K562 (cell line): Measurements from ENCODE around the gene NOX5. TPM values are rescaled to one million over a fixed set of nuclear protein-coding genes. Genes with fewer than 3 reads are reported as not detected.
"Not testable (repeated sequence)": the region's sequence is repeated elsewhere in the genome, so short reads cannot be mapped to it uniquely, and the experiment has no call there.

Experiments used
- ATAC-seq: fragments of 200-7000 bp; cut with Tn5 transposase; 3 replicates; pipeline ENCODE4 v1.9.1; 2020; ENCODE audit warnings: moderate library complexity
- BruUV-seq: library from RNA; stranded (reverse); fragments of 400-500 nt; replicated peaks from 2 replicates; lab custom pipeline; 2021; lab: Mats Ljungman, UMichigan
- CTCF ChIA-PET: fragments of 300-600 bp; formaldehyde crosslinking; extraction: SDS; loops from one replicate; lab custom pipeline; 2021; ENCODE audit warnings: low intra/inter-chr PET ratio; lab: Yijun Ruan, JAX
- POLR2A ChIA-PET: fragments of 300-600, 350-650 bp; sonication (Branson Sonifier 250); formaldehyde crosslinking; extraction: SDS; loops from one replicate; lab custom pipeline; 2021; ENCODE audit warnings: antibody characterized with exemption, inconsistent platforms; lab: Yijun Ruan, JAX
- DNase-seq, 4 experiments: peaks; one replicate each; pipeline versions ENCODE4 v3.0.0 to v3.0.0-alpha.2; 2011 to 2018; ENCODE audit warnings: low spot score in 3 of 4, mixed read lengths in 3 of 4; ENCODE audit errors: extremely low read depth in 1 of 4
- FAIRE-seq: peaks from 2 replicates; lab custom pipeline; 2011; peaks lifted over from hg19 to GRCh38; lab: Jason Lieb, UNC
- H2AFZ ChIP-seq: 2 replicates; pipeline ENCODE4 v1.6.0; 2011; ENCODE audit warnings: low read depth, low read length, control low read depth, inconsistent platforms
- H3K27ac ChIP-seq: fragments of 200-600 bp; 3 replicates; pipeline ENCODE4 v1.8.0; 2011; ENCODE audit warnings: low read depth, mild to moderate bottlenecking, control low read depth, inconsistent platforms, low read length, moderate library complexity, mixed read lengths; ENCODE audit errors: extremely low read depth
- H3K27me3 ChIP-seq, 2 experiments: fragments of 300-600 bp in 1 of 2; 2 replicates in 1 of 2; 3 replicates in 1 of 2; pipeline versions ENCODE4 v1.6.0 to v1.8.0; 2011; ENCODE audit warnings: inconsistent platforms in 2 of 2, low read length in 2 of 2, mild to moderate bottlenecking in 1 of 2, mixed read lengths in 1 of 2, moderate library complexity in 1 of 2; ENCODE audit not compliant: control insufficient read depth in 2 of 2, insufficient read depth in 2 of 2
- H3K36me3 ChIP-seq: fragments of 300-600 bp; 3 replicates; pipeline ENCODE4 v1.8.0; 2011; ENCODE audit warnings: mild to moderate bottlenecking, low read length, inconsistent platforms; ENCODE audit not compliant: control insufficient read depth, insufficient read depth
- H3K4me1 ChIP-seq, 2 experiments: fragments of 200-600 bp in 1 of 2; replicated peaks in 1 of 2; 2 replicates in 1 of 2; 3 replicates in 1 of 2; pipeline versions ENCODE4 v1.5.1 to v1.8.0; 2011; ENCODE audit warnings: inconsistent platforms in 2 of 2, low read length in 2 of 2, mild to moderate bottlenecking in 1 of 2, mixed read lengths in 1 of 2, moderate library complexity in 1 of 2; ENCODE audit not compliant: control insufficient read depth in 2 of 2, insufficient read depth in 2 of 2
- H3K4me2 ChIP-seq: 2 replicates; pipeline ENCODE4 v1.6.1; 2011; ENCODE audit warnings: low read length, control low read depth, inconsistent platforms, mixed read lengths; ENCODE audit not compliant: insufficient read depth
- H3K4me3 ChIP-seq: fragments of 200-600 bp; sonication (generic), shearing (Covaris generic); 2 replicates; pipeline ENCODE4 v1.5.1; 2016; ENCODE audit warnings: control low read depth, inconsistent platforms
- H3K79me2 ChIP-seq: fragments of 200-600 bp; 3 replicates; pipeline ENCODE4 v1.8.0; 2011; ENCODE audit warnings: low read length, inconsistent platforms; ENCODE audit not compliant: control insufficient read depth, insufficient read depth
- H3K9ac ChIP-seq, 2 experiments: 2 replicates each; pipeline versions ENCODE4 v1.6.0 to v1.6.1; 2011; ENCODE audit warnings: low read depth in 2 of 2, low read length in 2 of 2, control low read depth in 1 of 2, inconsistent platforms in 1 of 2, mild to moderate bottlenecking in 1 of 2, mixed read lengths in 1 of 2; ENCODE audit not compliant: insufficient read depth in 1 of 2
- H3K9me1 ChIP-seq: one replicate; pipeline ENCODE4 v1.6.0; 2011; ENCODE audit warnings: inconsistent platforms, mild to moderate bottlenecking, low read length, moderate library complexity; ENCODE audit not compliant: control insufficient read depth, insufficient read depth
- H3K9me3 ChIP-seq: replicated peaks from 2 replicates; pipeline ENCODE4 v1.5.1; 2011; ENCODE audit warnings: low read depth, low read length, inconsistent platforms; ENCODE audit not compliant: control insufficient read depth, insufficient read depth
- H4K20me1 ChIP-seq: replicated peaks from 2 replicates; pipeline ENCODE4 v1.6.1; 2011; ENCODE audit warnings: low read length, inconsistent platforms, mixed read lengths; ENCODE audit not compliant: control insufficient read depth, insufficient read depth
- BCOR ChIP-seq: fragments of 450-650 bp; IDR thresholded peaks from 2 replicates; pipeline ENCODE4 v1.6.1; 2016
- CBX3 ChIP-seq, 2 experiments: IDR thresholded peaks; 1 replicate in 1 of 2; 2 replicates in 1 of 2; pipeline ENCODE4 v1.6.1; 2012; ENCODE audit warnings: inconsistent platforms in 2 of 2, low read length in 2 of 2, borderline replicate concordance in 1 of 2, control low read depth in 1 of 2
- CEBPB ChIP-seq: fragments of 450-650 bp; IDR thresholded peaks from 2 replicates; pipeline ENCODE4 v1.6.1; 2016; ENCODE audit warnings: missing genetic modification characterization, missing compliant biosample characterization
- FOXK1 ChIP-seq: sonication (generic); formaldehyde crosslinking; IDR thresholded peaks from 2 replicates; pipeline ENCODE4 v1.8.0; 2022; ENCODE audit warnings: missing genetic modification reagents, mild to moderate bottlenecking, borderline replicate concordance
- GMEB1 ChIP-seq: fragments of 250-450 bp; sonication (Bioruptor Pico); IDR thresholded peaks from 2 replicates; pipeline ENCODE4 v1.4.0; 2020; ENCODE audit warnings: mild to moderate bottlenecking
- JUND ChIP-seq, 2 experiments: IDR thresholded peaks; 2 replicates in 1 of 2; 3 replicates in 1 of 2; pipeline ENCODE4 v1.6.1; 2011; ENCODE audit warnings: borderline replicate concordance in 2 of 2, low read depth in 2 of 2, low read length in 2 of 2, improper control_type of control experiment in 1 of 2, missing biosample characterization in 1 of 2, missing genetic modification characterization in 1 of 2, missing genetic modification reagents in 1 of 2
- NFIX ChIP-seq: fragments of 250-450 bp; sonication (Bioruptor Pico); IDR thresholded peaks from 2 replicates; pipeline ENCODE4 v1.4.0; 2020; ENCODE audit warnings: low read depth, mild to moderate bottlenecking, moderate library complexity
- NR2C1 ChIP-seq, 2 experiments: fragments of 450-650 bp; IDR thresholded peaks; 2 replicates each; pipeline ENCODE4 v1.6.1; 2017; ENCODE audit warnings: mild to moderate bottlenecking in 2 of 2, antibody characterized with exemption in 1 of 2, inconsistent platforms in 1 of 2, missing compliant biosample characterization in 1 of 2, missing genetic modification characterization in 1 of 2
- SRF ChIP-seq, 2 experiments: fragments of 250-450, 450-650 bp in 1 of 2; sonication (Bioruptor Pico) in 1 of 2; sonication (generic) in 1 of 2; formaldehyde crosslinking; IDR thresholded peaks; 2 replicates each; pipeline versions ENCODE4 v1.5.0 to v1.5.1; 2020 to 2022; ENCODE audit warnings: mild to moderate bottlenecking in 1 of 2, missing genetic modification reagents in 1 of 2
- TAF1 ChIP-seq: IDR thresholded peaks from 2 replicates; pipeline ENCODE4 v1.6.1; 2011; ENCODE audit warnings: mild to moderate bottlenecking, low read length, moderate library complexity; ENCODE audit not compliant: insufficient read depth, control insufficient read depth, severe bottlenecking; ENCODE audit errors: extremely low read depth
- THRAP3 ChIP-seq: fragments of 450-650 bp; IDR thresholded peaks from 2 replicates; pipeline ENCODE4 v1.6.1; 2016; ENCODE audit warnings: mild to moderate bottlenecking, inconsistent platforms, borderline replicate concordance
- TRIM24 ChIP-seq, 2 experiments: fragments of 450-650 bp; IDR thresholded peaks; 2 replicates each; pipeline ENCODE4 v1.6.1; 2016
- TRIM28 ChIP-seq: fragments of 450-650 bp; IDR thresholded peaks from 2 replicates; pipeline ENCODE4 v1.6.1; 2017
- ZKSCAN3 ChIP-seq: fragments of 250-450 bp; sonication (Bioruptor Pico); IDR thresholded peaks from 2 replicates; pipeline ENCODE4 v1.4.0; 2020
- ZNF3 ChIP-seq: fragments of 250-450 bp; sonication (Bioruptor Pico); IDR thresholded peaks from 2 replicates; pipeline ENCODE4 v1.5.0; 2021; ENCODE audit warnings: mild to moderate bottlenecking, moderate library complexity
- WGBS: fragments of 100-300 bp; shearing (Covaris generic); methylation state at CpG from one replicate; pipeline ENCODE4 v1.1.6; 2016; ENCODE audit warnings: low coverage, mixed read lengths; ENCODE audit not compliant: insufficient coverage; ENCODE audit errors: missing lambda C conversion rate; 5-methylcytosine and 5-hydroxymethylcytosine counted together
- in situ Hi-C: fragments of 300-500 bp; cut with MboI; formaldehyde crosslinking; loops from 4 replicates; pipeline ENCODE4 v1.15.0; 2018; ENCODE audit warnings: inconsistent platforms, mixed read lengths
- intact Hi-C: fragments of 100-400 bp; cut with micrococcal nuclease; formaldehyde crosslinking; loops from 2 replicates; pipeline ENCODE4 v1.14.2; 2022
- polyA plus RNA-seq, 8 experiments: library from polyadenylated mRNA; depleted of rRNA in 4 of 8; stranded (reverse) in 5 of 8; unstranded in 3 of 8; fragments of >200 nt; fragmentation: Nextera tagmentation in 2 of 8; fragmentation: Illumina TruSeq in 1 of 8; extraction: Ambion mirVana in 2 of 8; extraction: Trizol in 1 of 8; gene quantifications; 2 replicates each; pipeline versions ENCODE4 v1.2.1 to v1.2.3, GENCODE V29; 2011 to 2014; ENCODE audit warnings: inconsistent platforms in 1 of 8, missing spikeins in 1 of 8
- total RNA-seq, 7 experiments: library from RNA; depleted of rRNA in 6 of 7; stranded (reverse); fragments of >200 nt in 6 of 7; fragmentation: Illumina TruSeq in 2 of 7; extraction: Trizol in 2 of 7; gene quantifications; 2 replicates each; pipeline versions ENCODE4 v1.2.1 to v1.2.3, GENCODE V29; 2011 to 2021; ENCODE audit warnings: low replicate concordance in 1 of 7

The NOX5 gene
- total and polyA plus RNA-seq, 9 of the 15 experiments (the other 6 are each of a cell fraction or from before 2014, with no cell fraction given), result 0.01 TPM; not detected in 8

GRCh38 chr15:68977426-68977825 is 37.1 kb upstream of the NOX5 start:
- DNase-seq, H3K4me3 ChIP-seq, H3K4me1 ChIP-seq, ATAC-seq, H4K20me1 ChIP-seq, intact Hi-C loops, in situ Hi-C loops, CTCF ChIA-PET, POLR2A ChIA-PET, H3K4me2 ChIP-seq, H3K9me1 ChIP-seq, H3K79me2 ChIP-seq, H3K27ac ChIP-seq, H3K27me3 ChIP-seq, H3K9ac ChIP-seq, FAIRE-seq, BruUV-seq, H2AFZ ChIP-seq, H3K36me3 ChIP-seq, H3K9me3 ChIP-seq: not testable (repeated sequence)
- TF ChIP-seq TRIM28 (peak; percentile 76), TRIM24 (IDR thresholded peaks at IDR 0.05) (peak in 1 of 2 experiments; percentile 12; a peak in 1 of 4 replicates), CBX3 (IDR thresholded peaks at IDR 0.05; ENCODE audit: borderline replicate concordance in 1 of 2, low read length in 2 of 2) (peak in 1 of 2 experiments; percentile 78; a peak in 2 of 3 replicates)
- WGBS, result 34% methylated on average over 10 of the region's 10 CpGs

- no peaks in the 10 kb centered on the region for H3K27me3 ChIP-seq
- intact Hi-C loops (no loop called here), in situ Hi-C loops (no loop called here)
- no TSS peak for BruUV-seq
- H4K20me1 ChIP-seq, result no peaks in the 10 kb centered on the region
- ATAC-seq, result no peak
- no peak overlapping the region for H3K4me2 ChIP-seq
- no peaks in the 10 kb centered on the region for H3K79me2 ChIP-seq
- no peaks in the 10 kb centered on the region for H3K36me3 ChIP-seq
- POLR2A ChIA-PET, result no interaction called here
- no peak for DNase-seq
- CTCF ChIA-PET, result no interaction called here
- no peak overlapping the region for H3K9ac ChIP-seq
- WGBS, result 4% methylated on average over 3 of the region's 3 CpGs
- H3K4me3 ChIP-seq, result no peak overlapping the region
- H3K9me3 ChIP-seq, result 0 out of 2 replicates have a peak, but pooled peaks cover 6% of the 10 kb centered on the region
- H3K9me1 ChIP-seq, result no peaks in the 10 kb centered on the region
- H3K4me1 ChIP-seq, result peaks cover 9 to 12% of the 10 kb centered on the region in 2 experiments; a peak in 4 of 5 replicates
- no peak overlapping the region for H3K27ac ChIP-seq
- no peak for FAIRE-seq
- no peak overlapping the region for H2AFZ ChIP-seq
- TF ChIP-seq ZKSCAN3 (no peak), CEBPB (tag) (no peak), TAF1 (no peak), GMEB1 (CRISPR knock-in tag) (no peak), THRAP3 (no peak), NFIX (no peak), JUND (IDR thresholded peaks at IDR 0.05; ENCODE audit: borderline replicate concordance, low read depth, low read length) (no peak), JUND (tag; IDR thresholded peaks at IDR 0.05; ENCODE audit: borderline replicate concordance, low read depth, low read length) (no peak), ZNF3 (CRISPR knock-in tag) (no peak), SRF (CRISPR knock-in tag; IDR thresholded peaks at IDR 0.05) (no peak), BCOR (no peak), FOXK1 (CRISPR knock-in tag) (no peak), NR2C1 (IDR thresholded peaks at IDR 0.05) (no peak), NR2C1 (tag; IDR thresholded peaks at IDR 0.05) (no peak)
Measured at GRCh38 chr15:68979006-68979405, 35.5 kb upstream of the NOX5 start.
